C4-2B (cell line): Measurements from ENCODE around the gene SLC6A19.
"Not testable (repeated sequence)": the region's sequence is repeated elsewhere in the genome, so short reads cannot be mapped to it uniquely, and the experiment has no call there.

ENCODE experiments used
- H3K27ac ChIP-seq: fragments of 450-650 bp; 2 replicates; pipeline ENCODE4 v1.5.1; 2017
- ZFX ChIP-seq: fragments of 450-650 bp; IDR thresholded peaks from 2 replicates; pipeline ENCODE4 v1.6.1; 2017
- TF ChIP-seq, protein P1 (sequence below): fragments of 450-650 bp; conservative IDR thresholded peaks from 2 replicates; pipeline ENCODE4 v1.5.1; 2017; ENCODE audit warnings: mild to moderate bottlenecking

Gene SLC6A19

DNA sequence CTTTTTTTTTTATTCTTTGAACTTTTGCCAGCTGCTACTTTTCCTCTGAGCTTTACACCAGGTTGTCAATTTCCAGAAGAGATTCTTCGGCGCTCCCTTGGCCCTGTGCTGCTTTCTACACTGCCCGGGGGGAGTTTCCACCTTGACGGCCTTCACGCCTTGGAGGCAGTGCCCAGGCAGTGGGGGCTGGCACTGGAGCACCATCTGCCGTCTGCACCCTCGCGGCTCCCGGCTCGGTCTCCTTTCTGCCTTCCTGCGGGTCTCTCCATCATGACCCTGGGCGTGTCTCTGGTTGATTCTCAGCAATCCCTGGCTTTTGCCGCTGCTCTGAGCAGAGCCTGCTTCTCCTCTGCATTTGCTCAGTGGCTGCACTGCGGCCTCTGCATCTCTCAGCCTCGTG is 26.7 kb downstream of the SLC6A19 start:
- no peak overlapping the region for H3K27ac ChIP-seq
- TF ChIP-seq, protein P1, sequence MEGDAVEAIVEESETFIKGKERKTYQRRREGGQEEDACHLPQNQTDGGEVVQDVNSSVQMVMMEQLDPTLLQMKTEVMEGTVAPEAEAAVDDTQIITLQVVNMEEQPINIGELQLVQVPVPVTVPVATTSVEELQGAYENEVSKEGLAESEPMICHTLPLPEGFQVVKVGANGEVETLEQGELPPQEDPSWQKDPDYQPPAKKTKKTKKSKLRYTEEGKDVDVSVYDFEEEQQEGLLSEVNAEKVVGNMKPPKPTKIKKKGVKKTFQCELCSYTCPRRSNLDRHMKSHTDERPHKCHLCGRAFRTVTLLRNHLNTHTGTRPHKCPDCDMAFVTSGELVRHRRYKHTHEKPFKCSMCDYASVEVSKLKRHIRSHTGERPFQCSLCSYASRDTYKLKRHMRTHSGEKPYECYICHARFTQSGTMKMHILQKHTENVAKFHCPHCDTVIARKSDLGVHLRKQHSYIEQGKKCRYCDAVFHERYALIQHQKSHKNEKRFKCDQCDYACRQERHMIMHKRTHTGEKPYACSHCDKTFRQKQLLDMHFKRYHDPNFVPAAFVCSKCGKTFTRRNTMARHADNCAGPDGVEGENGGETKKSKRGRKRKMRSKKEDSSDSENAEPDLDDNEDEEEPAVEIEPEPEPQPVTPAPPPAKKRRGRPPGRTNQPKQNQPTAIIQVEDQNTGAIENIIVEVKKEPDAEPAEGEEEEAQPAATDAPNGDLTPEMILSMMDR: no peak
- no peak for TF ChIP-seq ZFX

DNA sequence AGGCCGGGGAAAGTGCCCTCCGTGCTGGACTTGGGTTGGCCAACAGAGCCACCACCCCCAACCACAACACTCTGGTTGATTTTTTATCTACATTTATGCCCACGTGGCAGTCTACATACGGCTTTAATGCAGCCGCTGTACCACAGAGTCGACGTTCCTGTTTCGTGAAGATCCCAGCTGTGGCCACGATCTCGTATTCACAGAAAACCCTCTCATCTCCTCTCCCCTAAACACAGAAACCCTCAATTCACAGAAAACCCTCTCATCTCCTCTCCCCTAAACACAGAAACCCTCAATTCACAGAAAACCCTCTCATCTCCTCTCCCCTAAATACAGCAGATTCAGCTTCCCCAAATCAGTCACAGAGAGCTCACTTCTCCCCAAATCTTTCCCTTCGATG is 27.6 kb downstream of the SLC6A19 start:
- not testable (repeated sequence) for H3K27ac ChIP-seq

DNA sequence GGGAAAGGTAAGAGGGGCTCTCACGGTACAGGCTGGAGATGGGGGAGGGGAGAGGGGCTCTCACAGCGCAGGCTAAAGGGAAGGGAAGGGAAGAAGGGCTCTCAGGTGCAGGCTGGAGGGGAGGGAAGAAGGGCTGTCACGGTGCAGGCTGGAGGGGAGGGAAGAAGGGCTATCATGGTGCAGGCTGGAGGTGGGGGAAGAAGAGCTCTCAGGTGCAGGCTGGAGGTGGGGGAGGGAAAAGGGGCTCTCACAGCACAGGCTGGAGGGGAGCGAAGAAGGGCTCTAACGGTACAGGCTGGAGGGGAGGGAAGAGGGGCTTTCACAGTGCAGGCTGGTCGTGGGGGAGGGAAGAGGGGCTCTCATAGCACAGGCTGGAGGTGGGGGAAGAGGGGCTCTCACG is 28.4 kb downstream of the SLC6A19 start:
- TF ChIP-seq, protein P1: no peak
- no peak for TF ChIP-seq ZFX

DNA sequence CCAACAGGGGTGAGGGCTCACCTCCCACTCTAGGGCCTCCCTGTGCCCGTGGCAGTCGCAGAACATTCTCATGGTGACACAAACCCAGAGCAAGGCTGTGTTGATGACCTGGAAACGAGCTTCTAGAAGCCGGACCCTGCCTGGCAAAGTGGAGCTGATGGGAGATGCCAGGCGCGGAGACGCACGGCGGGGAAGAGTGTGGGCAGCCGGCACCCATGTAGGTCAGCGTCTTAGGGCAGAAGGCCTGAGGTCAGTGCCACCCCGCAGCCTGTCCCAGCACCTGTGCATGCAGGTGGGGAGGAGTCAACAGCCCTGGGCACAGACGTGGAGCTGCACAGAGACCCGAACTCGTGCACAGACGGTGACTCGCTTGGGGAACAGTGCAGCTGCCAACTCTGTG is 29.2 kb downstream of the SLC6A19 start:
- no peak overlapping the region for H3K27ac ChIP-seq
- TF ChIP-seq, protein P1: no peak
- no peak for TF ChIP-seq ZFX

More for the DNA sequence above, 28.4 kb downstream of the SLC6A19 start:
- H3K27ac ChIP-seq: no peak overlapping the region

DNA sequence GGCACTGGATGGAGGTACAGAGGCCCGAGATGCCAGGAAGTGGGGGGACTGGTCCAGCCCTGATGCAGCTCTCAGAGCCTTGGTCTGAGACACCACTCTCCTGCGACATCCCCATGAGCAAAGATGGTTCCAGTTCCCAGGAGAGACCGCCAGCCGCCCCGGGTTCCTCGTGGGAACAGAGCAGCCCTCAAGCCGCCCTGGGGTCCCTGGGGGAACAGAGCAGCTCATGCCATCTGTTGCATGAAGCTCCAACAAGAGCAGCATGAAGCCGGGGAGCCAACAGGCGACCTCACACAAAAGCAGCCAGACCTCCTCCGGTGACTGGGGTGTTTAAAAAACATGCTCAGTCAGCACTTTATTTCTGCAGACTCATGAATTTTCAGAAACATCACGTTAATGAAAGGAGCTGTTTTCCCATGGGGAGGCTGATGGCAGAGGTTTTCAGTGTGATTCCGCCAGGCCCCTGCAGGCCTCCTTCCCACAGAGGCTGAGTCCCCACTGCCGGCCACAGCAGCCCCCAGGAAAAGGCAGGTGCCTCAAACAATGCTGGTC is 30.0 kb downstream of the SLC6A19 start:
- H3K27ac ChIP-seq: no peak overlapping the region

DNA sequence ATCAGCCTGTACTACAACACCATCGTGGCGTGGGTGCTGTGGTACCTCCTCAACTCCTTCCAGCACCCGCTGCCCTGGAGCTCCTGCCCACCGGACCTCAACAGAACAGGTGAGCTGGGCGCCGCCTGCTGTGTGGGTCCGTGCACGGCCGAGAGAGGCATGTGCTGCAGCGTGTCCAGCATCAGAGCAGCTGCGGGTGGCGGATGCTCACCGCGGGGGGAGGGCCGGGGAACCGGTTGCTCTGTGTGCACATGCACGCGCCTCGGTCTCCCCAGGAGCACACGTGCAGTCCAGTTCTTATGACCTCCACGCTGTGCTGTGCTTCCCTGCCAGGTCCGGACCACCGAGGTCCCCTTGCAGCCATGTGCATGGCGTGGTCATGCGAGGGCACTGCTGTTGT is 31.4 kb downstream of the SLC6A19 start:
- no peak overlapping the region for H3K27ac ChIP-seq
- TF ChIP-seq ZFX: no peak

More for the DNA sequence above, 30.0 kb downstream of the SLC6A19 start:
- TF ChIP-seq ZFX: no peak
- TF ChIP-seq, protein P1: no peak

DNA sequence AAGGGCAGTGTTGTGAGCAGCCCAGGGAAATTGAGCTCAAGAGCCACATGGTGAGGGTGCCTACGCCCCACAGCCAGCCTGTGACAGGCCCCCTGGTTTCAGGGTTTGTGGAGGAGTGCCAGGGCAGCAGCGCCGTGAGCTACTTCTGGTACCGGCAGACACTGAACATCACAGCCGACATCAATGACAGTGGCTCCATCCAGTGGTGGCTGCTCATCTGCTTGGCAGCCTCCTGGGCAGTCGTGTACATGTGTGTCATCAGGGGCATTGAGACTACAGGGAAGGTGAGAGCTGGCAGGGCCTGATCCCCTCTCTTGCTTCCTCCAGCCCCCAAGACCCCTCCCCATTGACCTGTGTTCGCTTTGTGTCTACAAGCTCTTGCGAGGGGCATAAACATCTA is 34.0 kb downstream of the SLC6A19 start:
- no peak overlapping the region for H3K27ac ChIP-seq
- TF ChIP-seq, protein P1: no peak
- no peak for TF ChIP-seq ZFX

DNA sequence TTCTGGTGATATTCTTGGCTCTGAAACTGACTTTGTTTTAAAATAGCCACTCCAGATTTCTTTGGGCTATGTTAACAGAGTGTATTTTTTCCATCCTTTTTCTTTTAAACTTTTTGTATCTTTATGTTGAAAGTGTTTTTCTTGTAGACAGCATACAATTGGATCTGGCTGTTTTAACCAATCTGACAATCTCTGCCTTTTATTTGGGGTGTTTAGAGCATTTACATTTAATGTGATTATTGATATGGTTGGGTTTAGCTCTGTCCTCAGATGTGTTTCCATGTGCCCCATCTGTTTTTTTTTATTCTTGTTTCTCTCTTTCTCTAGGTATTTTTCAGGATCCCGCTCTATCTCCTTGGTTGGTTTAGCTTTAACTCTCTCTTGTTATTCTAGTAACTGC is 34.4 kb downstream of the SLC6A19 start:
- TF ChIP-seq ZFX: no peak
- TF ChIP-seq, protein P1: no peak
- H3K27ac ChIP-seq: no peak overlapping the region
